ENCODE results near the gene SYTL2. TPM values are rescaled to one million over a fixed set of nuclear protein-coding genes. Genes with fewer than 3 reads are reported as not detected.

SYTL2 gene
- total RNA-seq, 1 donor from 2014 or later: 17.4 TPM

GRCh38 chr11:85740481-85741400 is 70.2 kb downstream of the SYTL2 start:
- H3K27ac ChIP-seq: no peak overlapping the region
- no peaks in the 10 kb centered on the region for H3K36me3 ChIP-seq
- no peak for TF ChIP-seq POLR2A (IDR thresholded peaks at IDR 0.05)
- no peak for DNase-seq (ENCODE audit: extremely low spot score in 2 of 2)
- no peaks in the 10 kb centered on the region for H3K27me3 ChIP-seq
- H3K4me3 ChIP-seq: no peak overlapping the region
- H3K4me1 ChIP-seq: peaks cover 5% of the 10 kb centered on the region
- no peaks in the 10 kb centered on the region for H3K9me3 ChIP-seq
- intact Hi-C loops (cut with DNase I): no loop called here

DNA sequence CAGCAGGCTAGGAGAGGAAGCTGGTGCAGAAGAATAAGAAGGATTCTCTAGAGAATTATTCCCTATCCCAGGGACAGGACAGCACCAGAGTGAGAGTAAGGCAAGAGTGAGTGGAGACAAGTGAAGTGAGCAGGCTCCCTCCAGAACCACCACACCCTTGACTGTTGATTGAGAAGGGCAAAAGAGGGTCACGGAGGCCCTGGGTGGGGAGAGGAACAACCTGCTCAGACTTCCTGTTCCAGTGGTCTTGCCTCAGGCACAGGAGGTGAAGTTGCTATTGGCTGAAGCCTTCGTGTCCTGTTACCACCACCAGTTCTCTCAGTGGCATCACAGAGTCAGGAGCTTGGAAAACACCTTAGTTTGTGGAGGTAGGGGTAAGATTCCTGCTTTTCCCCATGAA is 73.2 kb downstream of the SYTL2 start:
- intact Hi-C loops (cut with DNase I): no loop called here
- no peak overlapping the region for H3K4me3 ChIP-seq
- H3K27me3 ChIP-seq: no peaks in the 10 kb centered on the region
- H3K36me3 ChIP-seq: no peaks in the 10 kb centered on the region
- peaks cover 5% of the 10 kb centered on the region for H3K4me1 ChIP-seq
- H3K9me3 ChIP-seq: no peaks in the 10 kb centered on the region
- DNase-seq (ENCODE audit: extremely low spot score in 2 of 2): no peak
- TF ChIP-seq POLR2AphosphoS5 (IDR thresholded peaks at IDR 0.05; ENCODE audit: insufficient read depth in 1 of 2, low read depth in 1 of 2) (no peak), POLR2A (IDR thresholded peaks at IDR 0.05) (no peak)
- TF ChIP-seq, protein P1, sequence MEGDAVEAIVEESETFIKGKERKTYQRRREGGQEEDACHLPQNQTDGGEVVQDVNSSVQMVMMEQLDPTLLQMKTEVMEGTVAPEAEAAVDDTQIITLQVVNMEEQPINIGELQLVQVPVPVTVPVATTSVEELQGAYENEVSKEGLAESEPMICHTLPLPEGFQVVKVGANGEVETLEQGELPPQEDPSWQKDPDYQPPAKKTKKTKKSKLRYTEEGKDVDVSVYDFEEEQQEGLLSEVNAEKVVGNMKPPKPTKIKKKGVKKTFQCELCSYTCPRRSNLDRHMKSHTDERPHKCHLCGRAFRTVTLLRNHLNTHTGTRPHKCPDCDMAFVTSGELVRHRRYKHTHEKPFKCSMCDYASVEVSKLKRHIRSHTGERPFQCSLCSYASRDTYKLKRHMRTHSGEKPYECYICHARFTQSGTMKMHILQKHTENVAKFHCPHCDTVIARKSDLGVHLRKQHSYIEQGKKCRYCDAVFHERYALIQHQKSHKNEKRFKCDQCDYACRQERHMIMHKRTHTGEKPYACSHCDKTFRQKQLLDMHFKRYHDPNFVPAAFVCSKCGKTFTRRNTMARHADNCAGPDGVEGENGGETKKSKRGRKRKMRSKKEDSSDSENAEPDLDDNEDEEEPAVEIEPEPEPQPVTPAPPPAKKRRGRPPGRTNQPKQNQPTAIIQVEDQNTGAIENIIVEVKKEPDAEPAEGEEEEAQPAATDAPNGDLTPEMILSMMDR (IDR thresholded peaks at IDR 0.05): no peak
- H3K27ac ChIP-seq: no peak overlapping the region

GRCh38 chr11:85735876-85736460 is 75.0 kb downstream of the SYTL2 start:
- DNase-seq (ENCODE audit: extremely low spot score in 2 of 2): no peak
- Histone ChIP-seq H3K4me1 (peaks cover 5% of the 10 kb centered on the region), H3K27me3 (no peaks in the 10 kb centered on the region), H3K4me3 (no peak overlapping the region), H3K9me3 (no peaks in the 10 kb centered on the region), H3K36me3 (no peaks in the 10 kb centered on the region), H3K27ac (no peak overlapping the region)
- intact Hi-C loops (cut with DNase I): no loop called here
- TF ChIP-seq, protein P1 (IDR thresholded peaks at IDR 0.05): no peak
- TF ChIP-seq POLR2AphosphoS5 (IDR thresholded peaks at IDR 0.05; ENCODE audit: insufficient read depth in 1 of 2, low read depth in 1 of 2): no peak
- TF ChIP-seq POLR2A (IDR thresholded peaks at IDR 0.05): no peak

GRCh38 chr11:85732965-85733364 is 78.0 kb downstream of the SYTL2 start:
- no peaks in the 10 kb centered on the region for H3K9me3 ChIP-seq
- intact Hi-C loops (cut with DNase I): no loop called here
- no peaks in the 10 kb centered on the region for H3K36me3 ChIP-seq
- TF ChIP-seq POLR2A (IDR thresholded peaks at IDR 0.05): no peak
- TF ChIP-seq POLR2AphosphoS5 (IDR thresholded peaks at IDR 0.05; ENCODE audit: insufficient read depth in 1 of 2, low read depth in 1 of 2): no peak
- TF ChIP-seq, protein P1 (IDR thresholded peaks at IDR 0.05): no peak
- H3K4me3 ChIP-seq: no peak overlapping the region
- DNase-seq (ENCODE audit: extremely low spot score in 2 of 2): no peak
- no peaks in the 10 kb centered on the region for H3K27me3 ChIP-seq
- peaks cover 5% of the 10 kb centered on the region for H3K4me1 ChIP-seq
- no peak overlapping the region for H3K27ac ChIP-seq

GRCh38 chr11:85726381-85726780 is 84.6 kb downstream of the SYTL2 start:
- no peaks in the 10 kb centered on the region for H3K9me3 ChIP-seq
- DNase-seq (ENCODE audit: extremely low spot score in 2 of 2): no peak
- H3K27ac ChIP-seq: no peak overlapping the region
- no peaks in the 10 kb centered on the region for H3K27me3 ChIP-seq
- intact Hi-C loops (cut with DNase I): no loop called here
- no peaks in the 10 kb centered on the region for H3K4me1 ChIP-seq
- no peak overlapping the region for H3K4me3 ChIP-seq
- no peak for TF ChIP-seq POLR2AphosphoS5 (IDR thresholded peaks at IDR 0.05; ENCODE audit: insufficient read depth in 1 of 2, low read depth in 1 of 2)
- TF ChIP-seq, protein P1 (IDR thresholded peaks at IDR 0.05): no peak
- TF ChIP-seq POLR2A (IDR thresholded peaks at IDR 0.05): no peak
- H3K36me3 ChIP-seq: no peaks in the 10 kb centered on the region

Measured in vagina (tissue), 2 donors.